DOHH2 (cell line): ENCODE data around the gene PITPNC1.
"Not testable (repeated sequence)": the region's sequence is repeated elsewhere in the genome, so short reads cannot be mapped to it uniquely, and the experiment has no call there.

Experiments
- H3F3A ChIP-seq: fragments of 200-600 bp; sonication (generic), shearing (Covaris generic); 2 replicates; pipeline ENCODE4 v1.6.0; 2016; ENCODE audit warnings: antibody characterized with exemption, mild to moderate bottlenecking; ENCODE audit not compliant: control insufficient read depth, insufficient read depth
- H3K27ac ChIP-seq: fragments of 200-600 bp; sonication (generic); 2 replicates; pipeline ENCODE4 v1.5.1; 2014; ENCODE audit warnings: low read depth, mild to moderate bottlenecking, low read length, moderate library complexity
- H3K27me3 ChIP-seq: fragments of 200-600 bp; sonication (generic); 2 replicates; pipeline ENCODE4 v1.6.1; 2014; ENCODE audit warnings: mild to moderate bottlenecking, low read length, mixed read lengths; ENCODE audit not compliant: control insufficient read depth
- H3K36me3 ChIP-seq: fragments of 200-600 bp; sonication (generic); 2 replicates; pipeline ENCODE4 v1.6.1; 2014; ENCODE audit warnings: mild to moderate bottlenecking, low read length, moderate library complexity, mixed read lengths; ENCODE audit not compliant: control insufficient read depth
- H3K4me1 ChIP-seq: fragments of 200-600 bp; sonication (generic); 2 replicates; pipeline ENCODE4 v1.6.1; 2014; ENCODE audit warnings: mild to moderate bottlenecking, low read length, mixed read lengths; ENCODE audit not compliant: control insufficient read depth
- H3K4me2 ChIP-seq: fragments of 200-600 bp; sonication (generic); 2 replicates; pipeline ENCODE4 v1.6.0; 2014; ENCODE audit warnings: mild to moderate bottlenecking, low read length, moderate library complexity
- H3K4me3 ChIP-seq: fragments of 200-600 bp; sonication (generic); 2 replicates; pipeline ENCODE4 v1.5.1; 2014; ENCODE audit warnings: mild to moderate bottlenecking, low read length, mixed read lengths
- H3K79me2 ChIP-seq: fragments of 200-600 bp; sonication (generic); 2 replicates; pipeline ENCODE4 v1.6.1; 2014; ENCODE audit warnings: mild to moderate bottlenecking, low read length, mixed read lengths; ENCODE audit not compliant: control insufficient read depth
- H3K9me2 ChIP-seq: fragments of 200-600 bp; sonication (generic); replicated peaks from 2 replicates; pipeline ENCODE4 v1.6.1; 2014; ENCODE audit warnings: mild to moderate bottlenecking, low read length, mixed read lengths; ENCODE audit not compliant: control insufficient read depth
- H3K9me3 ChIP-seq: fragments of 200-600 bp; sonication (generic); 2 replicates; pipeline ENCODE4 v1.6.1; 2014; ENCODE audit warnings: antibody characterized with exemption, low read length, mixed read lengths; ENCODE audit not compliant: control insufficient read depth, insufficient read depth
- H4K20me1 ChIP-seq: fragments of 200-600 bp; sonication (generic); 2 replicates; pipeline ENCODE4 v1.6.0; 2014; ENCODE audit warnings: low read depth, mild to moderate bottlenecking, antibody characterized with exemption, low read length, moderate library complexity; ENCODE audit not compliant: control insufficient read depth, insufficient read depth
- CTCF ChIP-seq: fragments of 200-600 bp; sonication (generic); IDR thresholded peaks from one replicate; pipeline ENCODE4 v1.5.1; 2014; ENCODE audit warnings: antibody characterized with exemption, mild to moderate bottlenecking, low read depth, low read length; ENCODE audit not compliant: poor library complexity, severe bottlenecking
- EZH2phosphoT487 ChIP-seq: fragments of 200-600 bp; sonication (generic); IDR thresholded peaks from 2 replicates; pipeline ENCODE4 v1.6.1; 2017; ENCODE audit warnings: borderline replicate concordance, mild to moderate bottlenecking, antibody characterized with exemption, low read length, moderate library complexity, mixed read lengths

Gene PITPNC1

DNA sequence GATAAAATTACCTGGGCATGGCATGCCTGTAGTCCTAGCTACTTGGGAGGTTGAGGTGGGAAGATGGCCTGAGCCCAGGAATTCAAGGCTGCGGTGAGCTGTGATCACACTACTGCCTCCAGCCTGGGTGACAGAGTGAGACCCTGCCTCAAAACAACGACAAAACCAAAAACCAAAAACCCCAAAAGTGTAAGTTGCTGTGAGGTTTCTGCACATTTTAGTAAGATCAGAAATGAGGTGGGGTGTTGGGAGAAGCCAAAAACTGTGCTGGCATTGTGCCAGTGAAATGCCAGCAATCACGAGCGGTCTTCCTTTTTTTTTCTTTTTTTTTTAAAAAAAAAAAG, 114.6 kb downstream of the PITPNC1 start:
- no peak overlapping the region for H3K4me2 ChIP-seq
- peaks cover 9% of the 10 kb centered on the region for H3K4me1 ChIP-seq
- TF ChIP-seq EZH2phosphoT487: no peak
- no peak for TF ChIP-seq CTCF
- no peaks in the 10 kb centered on the region for H3F3A ChIP-seq
- H3K27ac ChIP-seq: no peak overlapping the region
- no peak overlapping the region for H3K4me3 ChIP-seq
- no peaks in the 10 kb centered on the region for H3K9me2 ChIP-seq
- no peaks in the 10 kb centered on the region for H3K9me3 ChIP-seq
- H3K79me2 ChIP-seq: no peaks in the 10 kb centered on the region
- H3K36me3 ChIP-seq: no peaks in the 10 kb centered on the region
- no peaks in the 10 kb centered on the region for H3K27me3 ChIP-seq
- H4K20me1 ChIP-seq: no peaks in the 10 kb centered on the region

DNA sequence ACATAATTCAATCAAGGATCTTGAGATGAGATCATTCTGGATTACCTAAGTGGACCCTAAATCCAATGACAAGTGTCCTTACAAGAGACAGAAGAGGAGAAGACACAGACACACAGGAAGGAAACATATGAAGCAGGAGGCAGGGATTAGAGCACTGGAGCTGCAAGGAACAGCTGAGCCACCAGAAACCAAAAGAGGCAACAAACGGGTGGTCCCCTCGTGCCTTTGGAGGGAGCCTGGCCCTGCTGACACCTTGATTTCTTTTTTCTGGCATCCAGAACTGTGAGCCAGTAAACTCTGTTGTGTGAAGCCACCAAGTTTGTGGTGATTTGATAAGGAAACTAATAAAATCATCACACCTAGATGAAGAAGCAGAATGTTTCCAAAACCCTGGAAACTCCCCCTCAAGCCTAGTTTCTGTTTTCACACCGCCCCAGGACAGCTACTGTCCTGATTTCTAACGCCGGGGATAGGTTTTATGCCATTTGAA, 115.2 kb downstream of the PITPNC1 start:
- Histone ChIP-seq H3K27me3 (no peaks in the 10 kb centered on the region), H3K9me2 (no peaks in the 10 kb centered on the region), H3K4me1 (peaks cover 2% of the 10 kb centered on the region), H3K27ac (no peak overlapping the region), H3F3A (no peaks in the 10 kb centered on the region), H3K79me2 (no peaks in the 10 kb centered on the region), H4K20me1 (no peaks in the 10 kb centered on the region), H3K36me3 (no peaks in the 10 kb centered on the region), H3K9me3 (no peaks in the 10 kb centered on the region), H3K4me3 (no peak overlapping the region), H3K4me2 (no peak overlapping the region)
- no peak for TF ChIP-seq EZH2phosphoT487
- no peak for TF ChIP-seq CTCF

DNA sequence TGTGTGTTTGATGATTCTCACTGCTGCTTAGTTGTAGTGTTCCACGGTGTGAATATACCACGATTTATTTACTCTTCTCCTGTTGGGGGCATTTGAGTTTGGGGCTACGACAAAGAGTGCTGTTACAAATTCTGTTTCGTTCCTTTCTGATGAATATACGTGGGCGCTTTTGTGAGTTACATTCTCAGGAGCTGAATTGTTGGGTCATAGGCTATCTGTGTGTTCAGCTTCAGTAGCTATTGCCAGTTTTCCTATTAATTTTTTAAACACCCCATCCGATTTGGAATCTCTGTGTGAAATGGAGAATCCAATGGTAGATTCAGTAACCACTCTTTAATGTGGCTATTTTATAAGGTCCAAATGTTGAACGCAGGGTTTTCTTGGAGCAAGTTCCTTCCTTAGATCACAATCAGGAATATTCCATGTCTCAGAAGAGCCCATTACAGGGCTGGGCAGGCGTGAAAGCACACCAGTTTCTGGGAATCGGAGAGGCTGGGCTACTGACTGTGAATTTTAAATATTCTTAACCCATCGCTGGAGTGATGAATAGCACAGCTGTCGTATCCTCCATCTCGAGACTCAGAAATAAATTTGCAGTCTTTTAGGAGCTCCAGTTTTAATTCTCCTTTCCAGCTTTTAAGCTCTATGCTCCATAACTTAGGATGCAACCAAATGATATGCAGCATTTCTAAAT, 115.9 kb downstream of the PITPNC1 start:
- Histone ChIP-seq H3F3A (no peaks in the 10 kb centered on the region), H3K36me3 (no peaks in the 10 kb centered on the region), H3K9me3 (no peaks in the 10 kb centered on the region), H3K4me2 (no peak overlapping the region), H3K9me2 (no peaks in the 10 kb centered on the region), H3K27ac (no peak overlapping the region), H3K4me3 (no peak overlapping the region), H3K27me3 (no peaks in the 10 kb centered on the region), H3K4me1 (no peaks in the 10 kb centered on the region), H4K20me1 (no peaks in the 10 kb centered on the region), H3K79me2 (no peaks in the 10 kb centered on the region)
- TF ChIP-seq EZH2phosphoT487: no peak

GRCh38 chr17:67493812-67494211, 116.7 kb downstream of the PITPNC1 start:
- Histone ChIP-seq H3K79me2 (no peaks in the 10 kb centered on the region), H3K27me3 (no peaks in the 10 kb centered on the region), H3K9me2 (no peaks in the 10 kb centered on the region), H3K4me2 (no peak overlapping the region), H3K4me1 (no peaks in the 10 kb centered on the region), H3K36me3 (no peaks in the 10 kb centered on the region), H3K4me3 (no peak overlapping the region), H3K27ac (no peak overlapping the region), H3K9me3 (no peaks in the 10 kb centered on the region), H4K20me1 (no peaks in the 10 kb centered on the region), H3F3A (no peaks in the 10 kb centered on the region)
- TF ChIP-seq EZH2phosphoT487 (no peak), CTCF (no peak)

GRCh38 chr17:67495534-67495933, 118.5 kb downstream of the PITPNC1 start:
- H3K79me2 ChIP-seq, H3F3A ChIP-seq, H3K9me2 ChIP-seq, H3K4me3 ChIP-seq, H3K27me3 ChIP-seq, H3K4me1 ChIP-seq, H3K4me2 ChIP-seq, H3K27ac ChIP-seq, H3K36me3 ChIP-seq, H3K9me3 ChIP-seq, H4K20me1 ChIP-seq: not testable (repeated sequence)
